Hippocampal formation (tissue), 2 donors: Measurements from ENCODE around the gene ZNF550.
"Not testable (repeated sequence)": the region's sequence is repeated elsewhere in the genome, so short reads cannot be mapped to it uniquely, and the experiment has no call there.

Experiments
- DNase-seq, 2 donors: peaks; one replicate each; lab custom pipeline; 2025; lab: John Stamatoyannopoulos, UW

ZNF550 gene

GRCh38 chr19:57527136-57527881 is 32.4 kb downstream of the ZNF550 start, which contains the start of gene ZNF549:
ZNF549 (plus strand) TSS chr19:57527356; CDS start chr19:57527574, 218 bp downstream.
- peak; percentile 69 to 71 for DNase-seq

DNA sequence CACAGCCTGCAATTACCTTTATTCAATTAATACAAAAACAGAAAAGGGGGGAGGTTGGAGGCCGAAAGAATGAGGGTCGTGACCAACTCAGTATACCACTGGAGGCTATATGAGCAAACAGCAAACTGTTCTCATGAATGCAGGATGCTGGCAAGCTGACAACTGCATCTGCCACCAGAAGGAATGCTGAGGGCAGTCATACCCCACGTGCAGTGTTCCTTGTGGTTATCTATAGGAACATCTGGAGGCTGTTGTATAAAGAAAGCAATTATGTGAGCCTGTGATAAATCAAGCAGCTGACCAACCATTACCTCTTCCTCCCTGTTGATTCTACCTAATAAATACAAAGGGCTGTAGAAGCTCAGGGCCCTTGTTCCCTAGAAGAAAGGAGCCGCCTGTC is 41.6 kb downstream of the ZNF550 start:
- not testable (repeated sequence) for DNase-seq

DNA sequence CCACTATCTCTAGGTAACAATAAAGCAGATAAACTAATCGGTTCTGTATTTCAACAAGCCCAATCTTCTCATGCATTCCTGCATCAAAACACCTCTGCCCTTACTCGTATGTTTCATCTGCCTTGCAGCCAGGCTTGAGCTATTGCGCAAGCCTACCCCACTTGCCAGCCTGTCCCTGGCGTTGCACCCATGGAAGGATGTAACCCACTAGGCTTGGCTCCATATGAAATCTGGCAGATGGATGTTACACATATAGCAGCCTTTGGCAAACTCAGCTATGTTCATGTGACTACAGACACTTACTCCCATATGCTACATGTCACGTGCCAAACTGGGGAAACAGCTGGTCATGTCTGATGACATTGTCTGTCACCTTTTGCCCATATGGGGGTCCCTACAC is 44.4 kb downstream of the ZNF550 start:
- DNase-seq, result no peak

- no peak for DNase-seq
These were observed 46.8 kb downstream of the ZNF550 start for GRCh38 chr19:57512845-57513244.

GRCh38 chr19:57511484-57511883 is 48.2 kb downstream of the ZNF550 start:
- DNase-seq, result no peak

GRCh38 chr19:57506163-57506562 is 53.5 kb downstream of the ZNF550 start:
- no peak for DNase-seq

- not testable (repeated sequence) for DNase-seq
These were observed 59.3 kb downstream of the ZNF550 start for GRCh38 chr19:57500400-57500799.

DNA sequence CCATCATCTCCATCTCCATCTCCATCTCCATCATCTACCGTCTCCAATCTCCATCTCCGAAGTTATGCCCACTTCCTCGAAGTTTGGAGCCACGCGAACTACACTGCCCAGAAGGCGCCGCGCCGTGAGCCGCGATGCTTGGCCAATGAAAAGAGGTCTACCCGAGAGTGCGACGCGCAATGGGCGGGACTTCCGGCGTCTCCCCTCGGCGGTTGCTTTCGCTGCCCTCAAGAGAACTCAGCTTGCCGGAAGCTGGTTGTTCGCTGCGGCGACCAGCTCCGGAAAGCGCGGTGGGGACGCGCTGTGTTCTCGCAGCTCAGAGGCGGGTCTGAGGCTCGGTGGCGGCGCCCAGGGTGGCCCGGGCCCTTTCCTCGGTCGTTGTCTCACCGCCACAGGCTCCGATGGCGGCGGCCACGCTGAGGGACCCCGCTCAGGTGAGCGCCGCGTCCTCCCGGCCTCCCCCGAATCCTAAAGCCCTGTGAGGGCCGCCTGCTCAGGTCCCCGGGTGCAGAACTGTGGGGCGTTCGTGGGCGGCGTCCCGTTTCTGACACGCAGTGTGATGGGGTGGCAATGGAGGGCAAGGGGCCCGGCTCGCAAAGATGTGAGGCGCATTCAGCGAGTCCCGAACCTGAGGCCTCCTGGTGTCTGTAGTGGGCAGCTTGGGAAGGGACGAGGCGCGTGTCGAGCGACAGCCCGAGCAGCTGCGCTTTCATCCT is 59.8 kb downstream of the ZNF550 start, which contains the start of gene ZNF773:
ZNF773 (plus strand) TSS at position 259 of the 716 bp plus-strand sequence; CDS start at position 402, 143 bp downstream.
- peak; percentile 65 to 76 for DNase-seq

GRCh38 chr19:57499332-57499679 is 60.4 kb downstream of the ZNF550 start:
- DNase-seq, result not testable (repeated sequence)

GRCh38 chr19:57488299-57488644 is 71.4 kb downstream of the ZNF550 start:
- not testable (repeated sequence) for DNase-seq

DNA sequence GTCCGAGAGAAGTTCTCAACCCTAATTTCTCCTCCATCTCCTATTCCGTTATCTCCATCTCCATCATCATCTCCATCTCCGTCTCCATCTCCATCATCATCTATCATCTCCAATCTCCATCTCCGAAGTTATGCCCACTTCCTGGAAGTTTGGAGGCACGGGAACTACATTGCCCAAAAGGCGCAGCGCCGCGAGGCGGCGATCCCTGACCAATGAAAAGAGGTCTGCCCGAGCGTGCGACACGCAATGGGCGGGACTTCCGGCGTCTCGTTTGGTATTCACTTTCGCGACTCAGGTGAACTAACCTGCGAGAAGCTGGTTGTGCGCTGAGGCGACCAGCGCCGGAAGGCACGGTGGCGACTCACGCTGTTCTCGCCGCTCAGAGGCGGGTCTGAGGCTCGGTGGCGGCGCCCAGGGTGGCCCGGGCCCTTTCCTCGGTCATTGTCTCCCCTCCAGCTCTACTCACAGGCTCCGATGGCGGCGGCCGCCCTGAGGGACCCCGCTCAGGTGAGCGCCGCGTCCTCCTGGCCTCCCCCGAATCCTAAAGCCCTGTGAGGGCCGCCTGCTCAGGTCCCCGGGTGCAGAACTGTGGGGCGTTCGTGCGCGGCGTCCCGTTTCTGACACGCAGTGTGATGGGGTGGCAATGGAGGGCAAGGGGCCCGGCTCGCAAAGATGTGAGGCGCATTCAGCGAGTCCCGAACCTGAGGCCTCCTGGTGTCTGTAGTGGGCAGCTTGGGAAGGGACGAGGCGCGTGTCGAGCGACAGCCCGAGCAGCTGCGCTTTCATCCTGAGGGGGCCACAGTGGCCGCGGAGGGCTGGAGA is 72.0 kb downstream of the ZNF550 start, which contains the start of gene ZNF419:
ZNF419 (plus strand) TSS at position 274 of the 822 bp plus-strand sequence; CDS start at position 475, 201 bp downstream.
- DNase-seq, result peak; percentile 79 to 80
